KMS-11 (cell line): ENCODE data around the gene INTS6L.

Source experiments
- H2AFZ ChIP-seq: fragments of 200-600 bp; sonication (generic); 2 replicates; pipeline ENCODE4 v1.6.1; 2016; ENCODE audit warnings: antibody characterized with exemption, mixed run types, low read depth
- H3K27ac ChIP-seq: fragments of 200-600 bp; sonication (generic); 2 replicates; pipeline ENCODE4 v1.6.1; 2016; ENCODE audit warnings: mild to moderate bottlenecking, mixed run types
- H3K27me3 ChIP-seq: fragments of 200-600 bp; sonication (generic); 2 replicates; pipeline ENCODE4 v1.6.1; 2017; ENCODE audit warnings: mild to moderate bottlenecking, low read depth, mixed run types, moderate library complexity; ENCODE audit not compliant: insufficient read depth
- H3K36me3 ChIP-seq: fragments of 200-600 bp; sonication (generic); 2 replicates; pipeline ENCODE4 v1.6.1; 2017; ENCODE audit warnings: mild to moderate bottlenecking, mixed run types; ENCODE audit not compliant: insufficient read depth
- H3K4me1 ChIP-seq: fragments of 200-600 bp; sonication (generic); 2 replicates; pipeline ENCODE4 v1.6.1; 2016; ENCODE audit warnings: mild to moderate bottlenecking, low read depth, mixed run types; ENCODE audit not compliant: poor library complexity, severe bottlenecking
- H3K4me2 ChIP-seq: fragments of 200-600 bp; sonication (generic); 2 replicates; pipeline ENCODE4 v1.7.0; 2016; ENCODE audit warnings: mild to moderate bottlenecking, mixed run types
- H3K4me3 ChIP-seq: fragments of 200-600 bp; sonication (generic); IDR thresholded peaks from 2 replicates; pipeline ENCODE4 v1.6.1; 2017; ENCODE audit warnings: low read depth, low read length, mixed read lengths; ENCODE audit not compliant: insufficient read depth
- H3K79me2 ChIP-seq: fragments of 200-600 bp; sonication (generic); 2 replicates; pipeline ENCODE4 v1.6.1; 2016; ENCODE audit warnings: low read depth, mixed run types; ENCODE audit not compliant: insufficient read depth
- H3K9ac ChIP-seq: fragments of 200-600 bp; sonication (generic); 2 replicates; pipeline ENCODE4 v1.6.1; 2016; ENCODE audit warnings: mild to moderate bottlenecking, mixed run types
- H4K20me1 ChIP-seq: fragments of 200-600 bp; sonication (generic); 2 replicates; pipeline ENCODE4 v1.6.1; 2016; ENCODE audit warnings: mild to moderate bottlenecking, mixed run types; ENCODE audit not compliant: insufficient read depth
- CTCF ChIP-seq: fragments of 200-600 bp; sonication (generic); conservative IDR thresholded peaks from 2 replicates; pipeline ENCODE4 v1.6.1; 2017; ENCODE audit warnings: low read depth, mild to moderate bottlenecking, antibody characterized with exemption, low read length, moderate library complexity, mixed read lengths

The INTS6L gene

GRCh38 chrX:135629342-135629741 lies 108.9 kb downstream of the INTS6L start:
- TF ChIP-seq CTCF: no peak
- Histone ChIP-seq H3K4me2 (no peak overlapping the region), H4K20me1 (no peaks in the 10 kb centered on the region), H3K4me1 (no peaks in the 10 kb centered on the region), H2AFZ (no peak overlapping the region), H3K27me3 (no peaks in the 10 kb centered on the region), H3K27ac (no peak overlapping the region), H3K79me2 (no peaks in the 10 kb centered on the region), H3K4me3 (no peak overlapping the region), H3K36me3 (no peaks in the 10 kb centered on the region), H3K9ac (no peak overlapping the region)
